Progenitor cell of endocrine pancreas (in vitro differentiated cells): ENCODE measurements around the gene ABCG5. TPM values are rescaled to one million over a fixed set of nuclear protein-coding genes. Genes with fewer than 3 reads are reported as not detected.
A peak's percentile ranks its signal among the peaks of the same experiment; 100 is the strongest.

Source experiments
- DNase-seq: peaks from one replicate; pipeline ENCODE4 v3.0.0; 2021; ENCODE audit warnings: low spot score; ENCODE audit not compliant: unreplicated experiment
- H3K27ac Mint-ChIP-seq: 2 replicates; pipeline ENCODE4 v1.8.0; 2021; ENCODE audit warnings: mild to moderate bottlenecking, moderate library complexity, mixed read lengths
- H3K27me3 Mint-ChIP-seq: 2 replicates; pipeline ENCODE4 v1.8.0; 2021; ENCODE audit warnings: mixed read lengths
- H3K36me3 Mint-ChIP-seq: 2 replicates; pipeline ENCODE4 v1.8.0; 2022; ENCODE audit warnings: mixed read lengths; ENCODE audit not compliant: insufficient read depth
- H3K4me1 Mint-ChIP-seq: 2 replicates; pipeline ENCODE4 v1.8.0; 2021; ENCODE audit warnings: low read depth, mixed read lengths
- H3K4me3 Mint-ChIP-seq: 2 replicates; pipeline ENCODE4 v1.8.0; 2021; ENCODE audit warnings: low read depth, mild to moderate bottlenecking, moderate library complexity, mixed read lengths
- H3K9me3 Mint-ChIP-seq: 2 replicates; pipeline ENCODE4 v1.8.0; 2021; ENCODE audit warnings: low read depth, mixed read lengths
- CTCF ChIP-seq: fragments of 200-600 bp; sonication (generic); IDR thresholded peaks from one replicate; pipeline ENCODE4 v1.5.0; 2021; ENCODE audit warnings: antibody characterized with exemption, mild to moderate bottlenecking; ENCODE audit not compliant: unreplicated experiment
- total RNA-seq: library from RNA; stranded (reverse); gene quantifications from 2 replicates; pipeline ENCODE4 v1.2.1, GENCODE V29; 2021

The ABCG5 gene
- total RNA-seq, 1 donor from 2014 or later: not detected

GRCh38 chr2:43880952-43881351, 42.3 kb upstream of the ABCG5 start:
- DNase-seq: no peak
- H3K4me1 Mint-ChIP-seq: peaks cover 3% of the 10 kb centered on the region
- H3K27me3 Mint-ChIP-seq: peaks cover 16% of the 10 kb centered on the region
- no peak for TF ChIP-seq CTCF
- H3K27ac Mint-ChIP-seq: no peak overlapping the region
- H3K4me3 Mint-ChIP-seq: no peak overlapping the region
- H3K9me3 Mint-ChIP-seq: no peaks in the 10 kb centered on the region
- H3K36me3 Mint-ChIP-seq: peaks cover 2% of the 10 kb centered on the region

GRCh38 chr2:43880471-43880870, 41.8 kb upstream of the ABCG5 start:
- Mint-ChIP-seq H3K27ac (no peak overlapping the region), H3K9me3 (no peaks in the 10 kb centered on the region), H3K4me1 (peaks cover 3% of the 10 kb centered on the region), H3K27me3 (peaks cover 16% of the 10 kb centered on the region), H3K36me3 (peaks cover 2% of the 10 kb centered on the region), H3K4me3 (no peak overlapping the region)
- DNase-seq: no peak
- no peak for TF ChIP-seq CTCF

GRCh38 chr2:43879261-43879660, 40.6 kb upstream of the ABCG5 start:
- Mint-ChIP-seq H3K27ac (no peak overlapping the region), H3K9me3 (no peaks in the 10 kb centered on the region), H3K4me1 (peaks cover 3% of the 10 kb centered on the region), H3K27me3 (peaks cover 16% of the 10 kb centered on the region), H3K36me3 (no peaks in the 10 kb centered on the region), H3K4me3 (no peak overlapping the region)
- DNase-seq: no peak
- TF ChIP-seq CTCF: no peak

GRCh38 chr2:43877782-43878464, 39.3 kb upstream of the ABCG5 start:
- peak; percentile 58 for DNase-seq
- peak; percentile 94 for TF ChIP-seq CTCF
- no peak overlapping the region for H3K4me3 Mint-ChIP-seq

GRCh38 chr2:43874776-43875451, 36.3 kb upstream of the ABCG5 start:
- no peak for DNase-seq
- H3K36me3 Mint-ChIP-seq: no peaks in the 10 kb centered on the region
- H3K9me3 Mint-ChIP-seq: no peaks in the 10 kb centered on the region
- TF ChIP-seq CTCF: no peak
- H3K4me3 Mint-ChIP-seq: no peak overlapping the region
- peaks cover 40% of the 10 kb centered on the region for H3K27me3 Mint-ChIP-seq
- no peak overlapping the region for H3K27ac Mint-ChIP-seq
- H3K4me1 Mint-ChIP-seq: no peaks in the 10 kb centered on the region

More at GRCh38 chr2:43877782-43878464, 39.3 kb upstream of the ABCG5 start:
- Mint-ChIP-seq H3K27me3 (peaks cover 16% of the 10 kb centered on the region), H3K36me3 (no peaks in the 10 kb centered on the region), H3K4me1 (peaks cover 3% of the 10 kb centered on the region), H3K27ac (no peak overlapping the region), H3K9me3 (no peaks in the 10 kb centered on the region)
